ENCODE results near the gene NKX1-2.

- TF ChIP-seq, protein P1, sequence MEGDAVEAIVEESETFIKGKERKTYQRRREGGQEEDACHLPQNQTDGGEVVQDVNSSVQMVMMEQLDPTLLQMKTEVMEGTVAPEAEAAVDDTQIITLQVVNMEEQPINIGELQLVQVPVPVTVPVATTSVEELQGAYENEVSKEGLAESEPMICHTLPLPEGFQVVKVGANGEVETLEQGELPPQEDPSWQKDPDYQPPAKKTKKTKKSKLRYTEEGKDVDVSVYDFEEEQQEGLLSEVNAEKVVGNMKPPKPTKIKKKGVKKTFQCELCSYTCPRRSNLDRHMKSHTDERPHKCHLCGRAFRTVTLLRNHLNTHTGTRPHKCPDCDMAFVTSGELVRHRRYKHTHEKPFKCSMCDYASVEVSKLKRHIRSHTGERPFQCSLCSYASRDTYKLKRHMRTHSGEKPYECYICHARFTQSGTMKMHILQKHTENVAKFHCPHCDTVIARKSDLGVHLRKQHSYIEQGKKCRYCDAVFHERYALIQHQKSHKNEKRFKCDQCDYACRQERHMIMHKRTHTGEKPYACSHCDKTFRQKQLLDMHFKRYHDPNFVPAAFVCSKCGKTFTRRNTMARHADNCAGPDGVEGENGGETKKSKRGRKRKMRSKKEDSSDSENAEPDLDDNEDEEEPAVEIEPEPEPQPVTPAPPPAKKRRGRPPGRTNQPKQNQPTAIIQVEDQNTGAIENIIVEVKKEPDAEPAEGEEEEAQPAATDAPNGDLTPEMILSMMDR (IDR thresholded peaks at IDR 0.05; ENCODE audit: low read length): no peak
- no peak for TF ChIP-seq EZH2 (IDR thresholded peaks at IDR 0.05; ENCODE audit: borderline replicate concordance, low read length)
Observed at GRCh38 chr10:124453960-124454610, 4.2 kb upstream of the NKX1-2 start.

Data from OCI-LY1 (cell line).